Lower leg skin (tissue), 4 donors: ENCODE data around the gene DNAH14. TPM values are rescaled to one million over a fixed set of nuclear protein-coding genes. Genes with fewer than 3 reads are reported as not detected.

ENCODE experiments used
- DNase-seq, 2 donors: peaks; one replicate each; pipeline ENCODE4 v3.0.0-alpha.2; 2019; ENCODE audit warnings: low spot score in 2 of 2
- H3K4me3 ChIP-seq: fragments of 200-600 bp; sonication (generic); 2 replicates; pipeline ENCODE4 v1.5.1; 2017; ENCODE audit warnings: mild to moderate bottlenecking, low read depth; ENCODE audit not compliant: poor library complexity, severe bottlenecking
- CTCF ChIP-seq, 3 donors: fragments of 450-650 bp; IDR thresholded peaks; one replicate each; pipeline ENCODE4 v1.5.1; 2016; ENCODE audit warnings: antibody characterized with exemption in 3 of 3, mild to moderate bottlenecking in 3 of 3, moderate library complexity in 2 of 3
- POLR2A ChIP-seq, 2 donors: fragments of 450-650 bp; IDR thresholded peaks; one replicate each; pipeline ENCODE4 v1.6.1; 2016 to 2017; ENCODE audit warnings: antibody characterized with exemption in 2 of 2, mild to moderate bottlenecking in 1 of 2, moderate library complexity in 1 of 2
- WGBS, 2 donors: methylation state at CpG; one replicate each; pipeline ENCODE4 v1.1.5; 2018; 5-methylcytosine and 5-hydroxymethylcytosine counted together
- intact Hi-C: fragments of 100-400 bp; cut with DNase I; formaldehyde crosslinking; loops from one replicate; pipeline ENCODE4 v1.15.0; 2023; ENCODE audit warnings: low total_unique reads
- total RNA-seq, 4 donors: library from RNA; depleted of rRNA; stranded (reverse); fragments of >200 nt; gene quantifications; one replicate each; pipeline ENCODE4 v1.1.0, GENCODE V29; 2016

DNAH14 gene
- total RNA-seq, 4 donors from 2014 or later: 0.84 to 3.0 (median 1.8) TPM

DNA sequence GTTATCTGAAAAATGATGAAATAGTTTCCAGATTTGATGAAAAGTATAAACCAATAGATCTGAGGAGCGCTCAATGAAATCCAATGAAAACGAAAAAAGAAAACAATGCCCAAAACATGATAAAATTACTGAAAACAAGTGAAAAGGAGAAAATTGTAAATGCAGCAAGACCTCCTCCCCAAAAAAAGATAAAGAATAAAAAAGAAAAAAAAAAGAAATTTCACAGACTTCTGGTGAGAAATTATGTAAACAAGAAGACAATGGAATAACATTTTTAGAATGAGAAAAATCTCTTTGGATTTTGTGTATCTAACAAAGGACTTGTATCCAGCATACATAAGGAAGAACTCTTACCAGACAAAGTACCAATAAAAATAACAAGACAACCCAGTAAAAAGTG, 134.2 kb downstream of the DNAH14 start:
- TF ChIP-seq POLR2A (IDR thresholded peaks at IDR 0.05) (no peak), CTCF (IDR thresholded peaks at IDR 0.05) (no peak)
- intact Hi-C loops: no loop called here
- no peak overlapping the region for H3K4me3 ChIP-seq
- DNase-seq: no peak
- WGBS, 2 donors: 91 to 94% methylated on average over 2 of the region's 2 CpGs

DNA sequence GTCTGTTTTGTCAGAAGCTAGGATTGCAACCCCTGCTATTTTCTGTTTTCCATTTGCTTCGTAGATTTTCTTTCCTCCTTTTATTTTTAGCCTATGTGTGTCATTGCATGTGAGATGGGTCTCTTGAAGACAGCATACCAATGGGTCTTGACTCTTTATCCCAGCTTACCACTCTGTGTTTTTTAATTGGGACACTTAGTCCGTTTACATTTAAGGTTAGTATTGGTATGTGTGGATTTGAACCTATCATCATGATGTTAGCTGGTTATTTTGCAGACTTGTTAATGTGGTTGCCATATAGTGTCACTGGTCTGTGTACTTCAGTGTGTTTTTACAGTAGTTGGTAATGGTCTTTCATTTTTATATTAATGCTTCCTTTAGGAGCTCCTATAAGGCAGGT, 141.5 kb downstream of the DNAH14 start:
- intact Hi-C loops: no loop called here
- 43 to 67% methylated on average over 2 of the region's 2 CpGs for WGBS, 2 donors
- TF ChIP-seq POLR2A (IDR thresholded peaks at IDR 0.05) (no peak), CTCF (IDR thresholded peaks at IDR 0.05) (no peak)

GRCh38 chr1:225097175-225097574, 167.7 kb downstream of the DNAH14 start:
- H3K4me3 ChIP-seq: no peak overlapping the region
- DNase-seq: no peak
- intact Hi-C loops: no loop called here
- no peak for TF ChIP-seq CTCF (IDR thresholded peaks at IDR 0.05)
- no peak for TF ChIP-seq POLR2A (IDR thresholded peaks at IDR 0.05)
- WGBS, 2 donors: 70 to 95% methylated on average over 3 of the region's 3 CpGs

More for the DNA sequence above, 141.5 kb downstream of the DNAH14 start:
- no peak for DNase-seq
- H3K4me3 ChIP-seq: no peak overlapping the region

DNA sequence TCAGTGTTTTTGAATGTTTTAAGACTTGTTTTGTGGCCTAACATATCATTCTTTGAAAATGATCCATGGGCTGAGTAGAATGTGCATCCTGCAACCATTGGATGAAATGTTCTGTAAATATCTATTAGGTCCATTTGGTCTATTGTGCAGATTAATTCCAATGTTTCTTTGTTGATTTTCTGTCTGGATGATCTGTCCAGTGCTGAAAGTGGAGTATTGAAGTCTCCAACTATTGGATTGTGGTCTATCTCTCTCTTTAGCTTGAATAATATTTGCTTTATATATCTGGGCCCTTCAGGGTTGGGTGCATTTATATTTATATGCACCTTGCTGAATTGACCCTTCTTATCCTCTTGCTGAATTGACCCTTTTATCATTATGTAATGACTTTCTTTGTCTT, 181.5 kb downstream of the DNAH14 start:
- DNase-seq: no peak
- no peak overlapping the region for H3K4me3 ChIP-seq
- intact Hi-C loops: no loop called here
- TF ChIP-seq POLR2A (IDR thresholded peaks at IDR 0.05) (no peak), CTCF (IDR thresholded peaks at IDR 0.05) (no peak)

GRCh38 chr1:225113265-225113664, 183.8 kb downstream of the DNAH14 start:
- TF ChIP-seq POLR2A (IDR thresholded peaks at IDR 0.05) (no peak), CTCF (IDR thresholded peaks at IDR 0.05) (no peak)
- intact Hi-C loops: no loop called here
- 43 to 80% methylated on average over 1 of the region's 1 CpG for WGBS, 2 donors
- no peak overlapping the region for H3K4me3 ChIP-seq
- no peak for DNase-seq

- TF ChIP-seq POLR2A (IDR thresholded peaks at IDR 0.05): no peak
- no peak for TF ChIP-seq CTCF (IDR thresholded peaks at IDR 0.05)
- WGBS, 2 donors: 60 to 79% methylated on average over 1 of the region's 1 CpG
- intact Hi-C loops: no loop called here
- H3K4me3 ChIP-seq: no peak overlapping the region
- DNase-seq: no peak
Measured at GRCh38 chr1:225114354-225114990, 185.0 kb downstream of the DNAH14 start.
